GM23338 (cell line): Measurements from ENCODE around the gene BMPER.

Experiments used
- CREB1 ChIP-seq: fragments of 250-450 bp; sonication (Bioruptor Pico); IDR thresholded peaks from 2 replicates; pipeline ENCODE4 v1.5.0; 2020; ENCODE audit warnings: low read depth, mild to moderate bottlenecking, moderate library complexity
- EZH2 ChIP-seq: fragments of 200-600 bp; sonication (generic); IDR thresholded peaks from one replicate; pipeline ENCODE4 v1.8.0; 2017; ENCODE audit warnings: antibody characterized with exemption, mild to moderate bottlenecking, low read depth; ENCODE audit not compliant: unreplicated experiment
- EZH2phosphoT487 ChIP-seq: fragments of 200-600 bp; sonication (generic); IDR thresholded peaks from one replicate; pipeline ENCODE4 v1.8.1; 2018; ENCODE audit warnings: antibody characterized with exemption; ENCODE audit not compliant: unreplicated experiment
- JUNB ChIP-seq: IDR thresholded peaks from one replicate; pipeline ENCODE4 v1.6.1; 2016; ENCODE audit warnings: antibody characterized with exemption; ENCODE audit not compliant: unreplicated experiment
- POLR2AphosphoS5 ChIP-seq: IDR thresholded peaks from 2 replicates; pipeline ENCODE4 v1.6.1; 2016; ENCODE audit warnings: antibody characterized with exemption, low read depth
- STAT1 ChIP-seq: IDR thresholded peaks from one replicate; pipeline ENCODE4 v1.6.1; 2016; ENCODE audit warnings: antibody characterized with exemption; ENCODE audit not compliant: unreplicated experiment
- ZNF114 ChIP-seq: fragments of 250-450 bp; sonication (Bioruptor Pico); IDR thresholded peaks from 2 replicates; pipeline ENCODE4 v1.5.0; 2020; ENCODE audit warnings: mild to moderate bottlenecking, moderate library complexity
- ZNF331 ChIP-seq: fragments of 250-450 bp; sonication (Bioruptor Pico); IDR thresholded peaks from 2 replicates; pipeline ENCODE4 v1.5.0; 2020; ENCODE audit warnings: low read depth, mild to moderate bottlenecking, moderate library complexity
- TF ChIP-seq, protein P1 (sequence below), 2 experiments: fragments of 200-600 bp in 1 of 2; sonication (generic) in 1 of 2; conservative IDR thresholded peaks; 2 replicates each; pipeline versions ENCODE4 v1.5.1 to v1.6.1; 2016 to 2017; ENCODE audit warnings: antibody characterized with exemption in 2 of 2, low read depth in 2 of 2, mild to moderate bottlenecking in 2 of 2, moderate library complexity in 1 of 2
- TF ChIP-seq, protein P2 (sequence below): fragments of 250-450 bp; sonication (Bioruptor Pico); IDR thresholded peaks from 2 replicates; pipeline ENCODE4 v1.5.0; 2020; ENCODE audit warnings: mild to moderate bottlenecking, moderate library complexity
- TF ChIP-seq, protein P3 (sequence below): IDR thresholded peaks from 2 replicates; pipeline ENCODE4 v1.6.1; 2016; ENCODE audit warnings: antibody characterized with exemption
- TF ChIP-seq, protein P4 (sequence below): IDR thresholded peaks from one replicate; pipeline ENCODE4 v1.6.1; 2018; ENCODE audit warnings: antibody characterized with exemption; ENCODE audit not compliant: unreplicated experiment

DNA sequence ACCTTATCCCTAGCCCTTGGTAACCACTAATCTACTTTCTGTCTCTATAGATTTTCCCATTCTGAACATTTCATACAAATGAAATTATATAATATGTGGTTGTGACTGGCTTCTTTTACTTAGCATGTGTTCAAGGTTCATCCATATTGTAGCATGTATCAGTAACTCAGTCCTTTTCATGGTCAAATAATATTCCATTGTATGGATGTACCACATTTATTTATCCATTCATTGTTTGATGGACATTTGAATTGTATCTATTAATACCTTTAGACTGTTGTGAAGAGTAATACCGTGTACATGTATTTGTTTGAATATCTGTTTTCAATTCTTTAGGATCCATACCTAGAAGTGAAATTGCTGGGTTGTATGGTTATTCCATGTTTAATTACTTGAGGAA lies 210.2 kb downstream of the BMPER start:
- TF ChIP-seq, protein P1, sequence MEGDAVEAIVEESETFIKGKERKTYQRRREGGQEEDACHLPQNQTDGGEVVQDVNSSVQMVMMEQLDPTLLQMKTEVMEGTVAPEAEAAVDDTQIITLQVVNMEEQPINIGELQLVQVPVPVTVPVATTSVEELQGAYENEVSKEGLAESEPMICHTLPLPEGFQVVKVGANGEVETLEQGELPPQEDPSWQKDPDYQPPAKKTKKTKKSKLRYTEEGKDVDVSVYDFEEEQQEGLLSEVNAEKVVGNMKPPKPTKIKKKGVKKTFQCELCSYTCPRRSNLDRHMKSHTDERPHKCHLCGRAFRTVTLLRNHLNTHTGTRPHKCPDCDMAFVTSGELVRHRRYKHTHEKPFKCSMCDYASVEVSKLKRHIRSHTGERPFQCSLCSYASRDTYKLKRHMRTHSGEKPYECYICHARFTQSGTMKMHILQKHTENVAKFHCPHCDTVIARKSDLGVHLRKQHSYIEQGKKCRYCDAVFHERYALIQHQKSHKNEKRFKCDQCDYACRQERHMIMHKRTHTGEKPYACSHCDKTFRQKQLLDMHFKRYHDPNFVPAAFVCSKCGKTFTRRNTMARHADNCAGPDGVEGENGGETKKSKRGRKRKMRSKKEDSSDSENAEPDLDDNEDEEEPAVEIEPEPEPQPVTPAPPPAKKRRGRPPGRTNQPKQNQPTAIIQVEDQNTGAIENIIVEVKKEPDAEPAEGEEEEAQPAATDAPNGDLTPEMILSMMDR (conservative IDR thresholded peaks at IDR 0.05; ENCODE audit: low read depth in 2 of 2) = no peak
- no peak for TF ChIP-seq CREB1 (CRISPR knock-in tag)
- no peak for TF ChIP-seq EZH2phosphoT487
- TF ChIP-seq EZH2 = no peak
- TF ChIP-seq, protein P2, sequence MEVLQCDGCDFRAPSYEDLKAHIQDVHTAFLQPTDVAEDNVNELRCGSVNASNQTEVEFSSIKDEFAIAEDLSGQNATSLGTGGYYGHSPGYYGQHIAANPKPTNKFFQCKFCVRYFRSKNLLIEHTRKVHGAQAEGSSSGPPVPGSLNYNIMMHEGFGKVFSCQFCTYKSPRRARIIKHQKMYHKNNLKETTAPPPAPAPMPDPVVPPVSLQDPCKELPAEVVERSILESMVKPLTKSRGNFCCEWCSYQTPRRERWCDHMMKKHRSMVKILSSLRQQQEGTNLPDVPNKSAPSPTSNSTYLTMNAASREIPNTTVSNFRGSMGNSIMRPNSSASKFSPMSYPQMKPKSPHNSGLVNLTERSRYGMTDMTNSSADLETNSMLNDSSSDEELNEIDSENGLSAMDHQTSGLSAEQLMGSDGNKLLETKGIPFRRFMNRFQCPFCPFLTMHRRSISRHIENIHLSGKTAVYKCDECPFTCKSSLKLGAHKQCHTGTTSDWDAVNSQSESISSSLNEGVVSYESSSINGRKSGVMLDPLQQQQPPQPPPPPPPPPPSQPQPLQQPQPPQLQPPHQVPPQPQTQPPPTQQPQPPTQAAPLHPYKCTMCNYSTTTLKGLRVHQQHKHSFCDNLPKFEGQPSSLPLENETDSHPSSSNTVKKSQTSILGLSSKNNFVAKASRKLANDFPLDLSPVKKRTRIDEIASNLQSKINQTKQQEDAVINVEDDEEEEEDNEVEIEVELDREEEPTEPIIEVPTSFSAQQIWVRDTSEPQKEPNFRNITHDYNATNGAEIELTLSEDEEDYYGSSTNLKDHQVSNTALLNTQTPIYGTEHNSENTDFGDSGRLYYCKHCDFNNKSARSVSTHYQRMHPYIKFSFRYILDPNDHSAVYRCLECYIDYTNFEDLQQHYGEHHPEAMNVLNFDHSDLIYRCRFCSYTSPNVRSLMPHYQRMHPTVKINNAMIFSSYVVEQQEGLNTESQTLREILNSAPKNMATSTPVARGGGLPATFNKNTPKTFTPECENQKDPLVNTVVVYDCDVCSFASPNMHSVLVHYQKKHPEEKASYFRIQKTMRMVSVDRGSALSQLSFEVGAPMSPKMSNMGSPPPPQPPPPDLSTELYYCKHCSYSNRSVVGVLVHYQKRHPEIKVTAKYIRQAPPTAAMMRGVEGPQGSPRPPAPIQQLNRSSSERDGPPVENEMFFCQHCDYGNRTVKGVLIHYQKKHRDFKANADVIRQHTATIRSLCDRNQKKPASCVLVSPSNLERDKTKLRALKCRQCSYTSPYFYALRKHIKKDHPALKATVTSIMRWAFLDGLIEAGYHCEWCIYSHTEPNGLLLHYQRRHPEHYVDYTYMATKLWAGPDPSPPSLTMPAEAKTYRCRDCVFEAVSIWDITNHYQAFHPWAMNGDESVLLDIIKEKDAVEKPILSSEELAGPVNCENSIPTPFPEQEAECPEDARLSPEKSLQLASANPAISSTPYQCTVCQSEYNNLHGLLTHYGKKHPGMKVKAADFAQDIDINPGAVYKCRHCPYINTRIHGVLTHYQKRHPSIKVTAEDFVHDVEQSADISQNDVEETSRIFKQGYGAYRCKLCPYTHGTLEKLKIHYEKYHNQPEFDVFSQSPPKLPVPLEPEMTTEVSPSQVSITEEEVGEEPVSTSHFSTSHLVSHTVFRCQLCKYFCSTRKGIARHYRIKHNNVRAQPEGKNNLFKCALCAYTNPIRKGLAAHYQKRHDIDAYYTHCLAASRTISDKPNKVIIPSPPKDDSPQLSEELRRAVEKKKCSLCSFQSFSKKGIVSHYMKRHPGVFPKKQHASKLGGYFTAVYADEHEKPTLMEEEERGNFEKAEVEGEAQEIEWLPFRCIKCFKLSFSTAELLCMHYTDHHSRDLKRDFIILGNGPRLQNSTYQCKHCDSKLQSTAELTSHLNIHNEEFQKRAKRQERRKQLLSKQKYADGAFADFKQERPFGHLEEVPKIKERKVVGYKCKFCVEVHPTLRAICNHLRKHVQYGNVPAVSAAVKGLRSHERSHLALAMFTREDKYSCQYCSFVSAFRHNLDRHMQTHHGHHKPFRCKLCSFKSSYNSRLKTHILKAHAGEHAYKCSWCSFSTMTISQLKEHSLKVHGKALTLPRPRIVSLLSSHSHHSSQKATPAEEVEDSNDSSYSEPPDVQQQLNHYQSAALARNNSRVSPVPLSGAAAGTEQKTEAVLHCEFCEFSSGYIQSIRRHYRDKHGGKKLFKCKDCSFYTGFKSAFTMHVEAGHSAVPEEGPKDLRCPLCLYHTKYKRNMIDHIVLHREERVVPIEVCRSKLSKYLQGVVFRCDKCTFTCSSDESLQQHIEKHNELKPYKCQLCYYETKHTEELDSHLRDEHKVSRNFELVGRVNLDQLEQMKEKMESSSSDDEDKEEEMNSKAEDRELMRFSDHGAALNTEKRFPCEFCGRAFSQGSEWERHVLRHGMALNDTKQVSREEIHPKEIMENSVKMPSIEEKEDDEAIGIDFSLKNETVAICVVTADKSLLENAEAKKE (CRISPR knock-in tag) = no peak
- TF ChIP-seq JUNB = no peak
- TF ChIP-seq, protein P3, sequence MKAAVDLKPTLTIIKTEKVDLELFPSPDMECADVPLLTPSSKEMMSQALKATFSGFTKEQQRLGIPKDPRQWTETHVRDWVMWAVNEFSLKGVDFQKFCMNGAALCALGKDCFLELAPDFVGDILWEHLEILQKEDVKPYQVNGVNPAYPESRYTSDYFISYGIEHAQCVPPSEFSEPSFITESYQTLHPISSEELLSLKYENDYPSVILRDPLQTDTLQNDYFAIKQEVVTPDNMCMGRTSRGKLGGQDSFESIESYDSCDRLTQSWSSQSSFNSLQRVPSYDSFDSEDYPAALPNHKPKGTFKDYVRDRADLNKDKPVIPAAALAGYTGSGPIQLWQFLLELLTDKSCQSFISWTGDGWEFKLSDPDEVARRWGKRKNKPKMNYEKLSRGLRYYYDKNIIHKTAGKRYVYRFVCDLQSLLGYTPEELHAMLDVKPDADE = no peak
- TF ChIP-seq POLR2AphosphoS5 = no peak
- TF ChIP-seq, protein P4, sequence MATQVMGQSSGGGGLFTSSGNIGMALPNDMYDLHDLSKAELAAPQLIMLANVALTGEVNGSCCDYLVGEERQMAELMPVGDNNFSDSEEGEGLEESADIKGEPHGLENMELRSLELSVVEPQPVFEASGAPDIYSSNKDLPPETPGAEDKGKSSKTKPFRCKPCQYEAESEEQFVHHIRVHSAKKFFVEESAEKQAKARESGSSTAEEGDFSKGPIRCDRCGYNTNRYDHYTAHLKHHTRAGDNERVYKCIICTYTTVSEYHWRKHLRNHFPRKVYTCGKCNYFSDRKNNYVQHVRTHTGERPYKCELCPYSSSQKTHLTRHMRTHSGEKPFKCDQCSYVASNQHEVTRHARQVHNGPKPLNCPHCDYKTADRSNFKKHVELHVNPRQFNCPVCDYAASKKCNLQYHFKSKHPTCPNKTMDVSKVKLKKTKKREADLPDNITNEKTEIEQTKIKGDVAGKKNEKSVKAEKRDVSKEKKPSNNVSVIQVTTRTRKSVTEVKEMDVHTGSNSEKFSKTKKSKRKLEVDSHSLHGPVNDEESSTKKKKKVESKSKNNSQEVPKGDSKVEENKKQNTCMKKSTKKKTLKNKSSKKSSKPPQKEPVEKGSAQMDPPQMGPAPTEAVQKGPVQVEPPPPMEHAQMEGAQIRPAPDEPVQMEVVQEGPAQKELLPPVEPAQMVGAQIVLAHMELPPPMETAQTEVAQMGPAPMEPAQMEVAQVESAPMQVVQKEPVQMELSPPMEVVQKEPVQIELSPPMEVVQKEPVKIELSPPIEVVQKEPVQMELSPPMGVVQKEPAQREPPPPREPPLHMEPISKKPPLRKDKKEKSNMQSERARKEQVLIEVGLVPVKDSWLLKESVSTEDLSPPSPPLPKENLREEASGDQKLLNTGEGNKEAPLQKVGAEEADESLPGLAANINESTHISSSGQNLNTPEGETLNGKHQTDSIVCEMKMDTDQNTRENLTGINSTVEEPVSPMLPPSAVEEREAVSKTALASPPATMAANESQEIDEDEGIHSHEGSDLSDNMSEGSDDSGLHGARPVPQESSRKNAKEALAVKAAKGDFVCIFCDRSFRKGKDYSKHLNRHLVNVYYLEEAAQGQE = no peak
- no peak for TF ChIP-seq ZNF331
- no peak for TF ChIP-seq STAT1
- no peak for TF ChIP-seq ZNF114
